Peyer's patch (tissue), 4 donors: Measurements from ENCODE around the gene GNAS-AS1. TPM values are rescaled to one million over a fixed set of nuclear protein-coding genes. Genes with fewer than 3 reads are reported as not detected.

Source experiments
- DNase-seq, 3 donors: peaks; one replicate each; pipeline ENCODE4 v3.0.0-alpha.2; 2017 to 2019
- H3K27ac ChIP-seq, 4 donors: fragments of 200-600 bp; sonication (generic); one replicate each; pipeline ENCODE4 v1.5.1; 2016 to 2019
- H3K27me3 ChIP-seq, 2 donors: fragments of 200-600 bp; sonication (generic); one replicate each; pipeline ENCODE4 v1.5.1; 2019
- H3K36me3 ChIP-seq, 3 donors: fragments of 200-600 bp; sonication (generic); one replicate each; pipeline ENCODE4 v1.5.1; 2016 to 2019
- H3K4me1 ChIP-seq, 4 donors: fragments of 200-600 bp; sonication (generic); one replicate each; pipeline ENCODE4 v1.5.1; 2016 to 2019
- H3K4me3 ChIP-seq, 4 donors: fragments of 200-600 bp; sonication (generic); 1 replicate in 3 of 4; 2 replicates in 1 of 4; pipeline ENCODE4 v1.5.1; 2016 to 2019; ENCODE audit warnings: mild to moderate bottlenecking in 1 of 4
- H3K9me3 ChIP-seq, 4 donors: fragments of 200-600 bp; sonication (generic); one replicate each; pipeline ENCODE4 v1.5.1; 2016 to 2019; ENCODE audit warnings: mild to moderate bottlenecking in 1 of 4
- CTCF ChIP-seq, 6 experiments: fragments of 450-650 bp in 4 of 6; fragments of 200-600 bp in 2 of 6; sonication (generic) in 1 of 6; IDR thresholded peaks; one replicate each; pipeline ENCODE4 v1.5.1; 2017 to 2019; ENCODE audit warnings: antibody characterized with exemption in 6 of 6, mild to moderate bottlenecking in 3 of 6, moderate library complexity in 1 of 6
- POLR2A ChIP-seq, 2 donors: fragments of 450-650 bp; IDR thresholded peaks; one replicate each; pipeline ENCODE4 v1.5.1; 2017; ENCODE audit warnings: antibody characterized with exemption in 2 of 2, mild to moderate bottlenecking in 2 of 2, moderate library complexity in 2 of 2
- total RNA-seq, 4 donors: library from RNA; depleted of rRNA; stranded (reverse); fragments of >200 nt; gene quantifications; one replicate each; pipeline ENCODE4 v1.1.0, GENCODE V29; 2016

Gene GNAS-AS1
- total RNA-seq, 4 donors from 2014 or later, result 0.67 to 1.3 TPM; not detected in 2

DNA sequence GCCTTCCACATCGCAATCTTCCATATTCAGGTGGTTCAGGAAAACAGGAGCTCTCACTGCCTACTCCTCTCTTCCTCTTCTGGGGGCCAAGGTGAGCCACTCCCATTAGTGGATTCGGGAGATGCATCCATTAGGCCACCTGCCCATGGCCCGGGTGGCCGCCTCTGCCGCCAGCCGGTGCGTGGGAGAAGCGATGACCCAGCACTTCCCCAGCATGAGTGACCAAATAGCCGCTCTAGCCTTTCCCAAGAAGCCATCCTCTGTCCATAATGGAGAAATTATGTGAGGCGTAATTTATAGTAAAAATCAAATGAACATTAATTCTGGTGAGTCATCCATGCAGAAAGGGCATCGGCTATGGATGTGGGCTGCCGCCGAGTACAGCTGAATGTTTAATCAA lies 39.4 kb downstream of the GNAS-AS1 start:
- Histone ChIP-seq H3K9me3 (no peaks in the 10 kb centered on the region), H3K4me1 (no peaks in the 10 kb centered on the region), H3K27ac (no peak overlapping the region), H3K4me3 (no peak overlapping the region), H3K36me3 (no peaks in the 10 kb centered on the region), H3K27me3 (no peaks in the 10 kb centered on the region)
- DNase-seq, result no peak
- no peak for TF ChIP-seq POLR2A (IDR thresholded peaks at IDR 0.05)
- no peak for TF ChIP-seq CTCF (IDR thresholded peaks at IDR 0.05)

DNA sequence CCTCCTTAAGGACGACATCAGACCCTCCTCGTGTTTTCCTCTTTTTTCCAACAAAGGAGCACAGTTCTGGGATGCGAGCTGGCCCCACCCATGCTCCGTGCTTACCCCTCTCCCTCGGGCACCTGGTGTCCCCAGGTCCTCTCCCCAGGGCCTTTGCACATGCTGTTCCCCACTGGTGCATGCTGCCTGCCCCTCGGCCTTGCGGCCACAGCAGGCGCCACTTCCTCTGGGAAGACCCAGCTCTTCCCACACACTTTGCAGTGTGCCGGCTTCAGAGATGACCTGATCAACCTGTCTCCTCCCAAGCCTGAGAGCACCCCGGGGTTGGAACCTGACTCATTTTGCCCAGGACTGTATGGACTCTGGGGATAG lies 39.8 kb downstream of the GNAS-AS1 start:
- no peaks in the 10 kb centered on the region for H3K27me3 ChIP-seq
- H3K4me3 ChIP-seq, result no peak overlapping the region
- DNase-seq, result no peak
- no peaks in the 10 kb centered on the region for H3K9me3 ChIP-seq
- TF ChIP-seq CTCF (IDR thresholded peaks at IDR 0.05), result no peak
- TF ChIP-seq POLR2A (IDR thresholded peaks at IDR 0.05), result no peak
- no peak overlapping the region for H3K27ac ChIP-seq
- no peaks in the 10 kb centered on the region for H3K4me1 ChIP-seq
- H3K36me3 ChIP-seq, result no peaks in the 10 kb centered on the region

GRCh38 chr20:58810116-58810878 lies 40.4 kb downstream of the GNAS-AS1 start:
- no peak overlapping the region for H3K4me3 ChIP-seq

GRCh38 chr20:58808271-58809046 lies 42.2 kb downstream of the GNAS-AS1 start:
- H3K27ac ChIP-seq, result no peak overlapping the region
- DNase-seq, result no peak
- no peaks in the 10 kb centered on the region for H3K4me1 ChIP-seq
- no peaks in the 10 kb centered on the region for H3K27me3 ChIP-seq
- H3K9me3 ChIP-seq, result no peaks in the 10 kb centered on the region
- no peak overlapping the region for H3K4me3 ChIP-seq
- TF ChIP-seq CTCF (IDR thresholded peaks at IDR 0.05), result no peak
- no peak for TF ChIP-seq POLR2A (IDR thresholded peaks at IDR 0.05)
- no peaks in the 10 kb centered on the region for H3K36me3 ChIP-seq

More at GRCh38 chr20:58810116-58810878, 40.4 kb downstream of the GNAS-AS1 start:
- no peaks in the 10 kb centered on the region for H3K4me1 ChIP-seq
- TF ChIP-seq CTCF (IDR thresholded peaks at IDR 0.05), result no peak
- no peak for TF ChIP-seq POLR2A (IDR thresholded peaks at IDR 0.05)
- H3K9me3 ChIP-seq, result no peaks in the 10 kb centered on the region
- H3K27me3 ChIP-seq, result no peaks in the 10 kb centered on the region
- H3K36me3 ChIP-seq, result no peaks in the 10 kb centered on the region
- no peak for DNase-seq
- no peak overlapping the region for H3K27ac ChIP-seq

GRCh38 chr20:58807801-58808200 lies 42.9 kb downstream of the GNAS-AS1 start:
- Histone ChIP-seq H3K4me3 (no peak overlapping the region), H3K4me1 (no peaks in the 10 kb centered on the region), H3K9me3 (no peaks in the 10 kb centered on the region), H3K27me3 (no peaks in the 10 kb centered on the region), H3K36me3 (no peaks in the 10 kb centered on the region), H3K27ac (no peak overlapping the region)
- TF ChIP-seq POLR2A (IDR thresholded peaks at IDR 0.05) (no peak), CTCF (IDR thresholded peaks at IDR 0.05) (no peak)
- DNase-seq, result no peak
